ENCODE results near the gene ADAM15.

DNA sequence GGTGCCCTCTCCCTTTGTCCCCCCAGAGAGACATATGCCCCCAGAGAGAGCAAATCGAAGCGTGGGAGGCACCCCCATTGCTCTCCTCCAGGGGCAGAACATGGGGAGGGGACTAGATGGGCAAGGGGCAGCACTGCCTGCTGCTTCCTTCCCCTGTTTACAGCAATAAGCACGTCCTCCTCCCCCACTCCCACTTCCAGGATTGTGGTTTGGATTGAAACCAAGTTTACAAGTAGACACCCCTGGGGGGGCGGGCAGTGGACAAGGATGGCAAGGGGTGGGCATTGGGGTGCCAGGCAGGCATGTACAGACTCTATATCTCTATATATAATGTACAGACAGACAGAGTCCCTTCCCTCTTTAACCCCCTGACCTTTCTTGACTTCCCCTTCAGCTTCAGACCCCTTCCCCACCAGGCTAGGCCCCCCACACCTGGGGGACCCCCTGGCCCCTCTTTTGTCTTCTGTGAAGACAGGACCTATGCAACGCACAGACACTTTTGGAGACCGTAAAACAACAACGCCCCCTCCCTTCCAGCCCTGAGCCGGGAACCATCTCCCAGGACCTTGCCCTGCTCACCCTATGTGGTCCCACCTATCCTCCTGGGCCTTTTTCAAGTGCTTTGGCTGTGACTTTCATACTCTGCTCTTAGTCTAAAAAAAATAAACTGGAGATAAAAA, 35.9 kb downstream of the ADAM15 start:
- TF ChIP-seq, protein P1, sequence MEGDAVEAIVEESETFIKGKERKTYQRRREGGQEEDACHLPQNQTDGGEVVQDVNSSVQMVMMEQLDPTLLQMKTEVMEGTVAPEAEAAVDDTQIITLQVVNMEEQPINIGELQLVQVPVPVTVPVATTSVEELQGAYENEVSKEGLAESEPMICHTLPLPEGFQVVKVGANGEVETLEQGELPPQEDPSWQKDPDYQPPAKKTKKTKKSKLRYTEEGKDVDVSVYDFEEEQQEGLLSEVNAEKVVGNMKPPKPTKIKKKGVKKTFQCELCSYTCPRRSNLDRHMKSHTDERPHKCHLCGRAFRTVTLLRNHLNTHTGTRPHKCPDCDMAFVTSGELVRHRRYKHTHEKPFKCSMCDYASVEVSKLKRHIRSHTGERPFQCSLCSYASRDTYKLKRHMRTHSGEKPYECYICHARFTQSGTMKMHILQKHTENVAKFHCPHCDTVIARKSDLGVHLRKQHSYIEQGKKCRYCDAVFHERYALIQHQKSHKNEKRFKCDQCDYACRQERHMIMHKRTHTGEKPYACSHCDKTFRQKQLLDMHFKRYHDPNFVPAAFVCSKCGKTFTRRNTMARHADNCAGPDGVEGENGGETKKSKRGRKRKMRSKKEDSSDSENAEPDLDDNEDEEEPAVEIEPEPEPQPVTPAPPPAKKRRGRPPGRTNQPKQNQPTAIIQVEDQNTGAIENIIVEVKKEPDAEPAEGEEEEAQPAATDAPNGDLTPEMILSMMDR (IDR thresholded peaks at IDR 0.05; ENCODE audit: poor library complexity, severe bottlenecking): no peak
- TF ChIP-seq RAD21 (conservative IDR thresholded peaks at IDR 0.05): no peak
- no peak for TF ChIP-seq EP300 (conservative IDR thresholded peaks at IDR 0.05; ENCODE audit: poor library complexity, severe bottlenecking)
- TF ChIP-seq POLR2AphosphoS5 (IDR thresholded peaks at IDR 0.05): no peak
- no peak for TF ChIP-seq SMC3 (conservative IDR thresholded peaks at IDR 0.05; ENCODE audit: poor library complexity)

All from neural cell (in vitro differentiated cells).